GM12873 (cell line): Measurements from ENCODE around the gene GLUL.

Experiments used
- TF ChIP-seq, protein P1 (sequence below): IDR thresholded peaks from 2 replicates; pipeline ENCODE4 v1.5.1; 2012; ENCODE audit warnings: low read depth, mild to moderate bottlenecking, moderate library complexity, low read length, control low read depth; ENCODE audit not compliant: insufficient read depth; ENCODE audit errors: missing control alignments

GLUL gene

DNA sequence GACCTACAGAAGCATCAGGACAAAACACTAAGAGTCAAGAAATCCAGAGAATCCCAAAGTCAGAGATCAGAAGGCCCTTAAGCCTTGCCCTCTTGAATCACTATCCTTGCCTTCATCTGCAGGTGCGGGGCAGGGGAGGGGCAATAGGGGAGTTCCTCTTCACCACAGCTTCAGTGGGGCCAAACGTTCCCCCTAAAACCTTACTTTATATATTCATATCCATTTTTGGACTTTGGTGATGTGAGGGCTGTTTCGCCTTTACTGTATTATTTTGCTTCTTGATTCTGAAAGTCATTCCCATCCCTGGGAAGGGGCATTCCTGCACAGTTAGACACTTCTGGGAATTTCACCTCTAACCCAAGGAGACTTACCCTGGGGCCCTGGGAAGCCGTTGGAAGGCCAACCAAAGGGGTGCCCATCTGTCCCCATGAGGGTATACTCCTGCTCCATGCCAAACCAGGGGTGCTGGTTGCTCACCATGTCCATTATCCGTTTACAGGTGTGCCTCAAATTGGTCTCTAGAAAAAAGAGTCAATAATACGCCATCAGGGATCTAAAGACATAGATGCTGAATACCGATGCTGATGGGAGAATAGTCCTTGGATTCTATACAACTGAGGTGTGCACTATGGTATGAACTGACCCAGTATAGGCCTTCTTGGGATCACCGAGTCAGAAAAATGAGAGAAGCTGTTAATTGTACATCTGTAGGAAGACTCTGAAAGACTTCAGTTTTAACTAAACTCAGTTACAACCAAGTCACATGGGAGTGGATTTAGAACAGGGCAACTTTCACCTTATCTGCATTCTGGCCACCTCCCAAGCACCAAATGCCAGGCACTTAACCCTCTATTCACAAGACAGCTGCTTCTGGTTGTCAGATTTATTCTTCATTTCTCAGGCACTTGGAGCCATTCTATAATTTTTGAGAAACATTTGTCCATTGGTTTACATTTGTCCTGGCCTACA is 5.4 kb downstream of the GLUL start:
- TF ChIP-seq, protein P1, sequence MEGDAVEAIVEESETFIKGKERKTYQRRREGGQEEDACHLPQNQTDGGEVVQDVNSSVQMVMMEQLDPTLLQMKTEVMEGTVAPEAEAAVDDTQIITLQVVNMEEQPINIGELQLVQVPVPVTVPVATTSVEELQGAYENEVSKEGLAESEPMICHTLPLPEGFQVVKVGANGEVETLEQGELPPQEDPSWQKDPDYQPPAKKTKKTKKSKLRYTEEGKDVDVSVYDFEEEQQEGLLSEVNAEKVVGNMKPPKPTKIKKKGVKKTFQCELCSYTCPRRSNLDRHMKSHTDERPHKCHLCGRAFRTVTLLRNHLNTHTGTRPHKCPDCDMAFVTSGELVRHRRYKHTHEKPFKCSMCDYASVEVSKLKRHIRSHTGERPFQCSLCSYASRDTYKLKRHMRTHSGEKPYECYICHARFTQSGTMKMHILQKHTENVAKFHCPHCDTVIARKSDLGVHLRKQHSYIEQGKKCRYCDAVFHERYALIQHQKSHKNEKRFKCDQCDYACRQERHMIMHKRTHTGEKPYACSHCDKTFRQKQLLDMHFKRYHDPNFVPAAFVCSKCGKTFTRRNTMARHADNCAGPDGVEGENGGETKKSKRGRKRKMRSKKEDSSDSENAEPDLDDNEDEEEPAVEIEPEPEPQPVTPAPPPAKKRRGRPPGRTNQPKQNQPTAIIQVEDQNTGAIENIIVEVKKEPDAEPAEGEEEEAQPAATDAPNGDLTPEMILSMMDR = no peak

DNA sequence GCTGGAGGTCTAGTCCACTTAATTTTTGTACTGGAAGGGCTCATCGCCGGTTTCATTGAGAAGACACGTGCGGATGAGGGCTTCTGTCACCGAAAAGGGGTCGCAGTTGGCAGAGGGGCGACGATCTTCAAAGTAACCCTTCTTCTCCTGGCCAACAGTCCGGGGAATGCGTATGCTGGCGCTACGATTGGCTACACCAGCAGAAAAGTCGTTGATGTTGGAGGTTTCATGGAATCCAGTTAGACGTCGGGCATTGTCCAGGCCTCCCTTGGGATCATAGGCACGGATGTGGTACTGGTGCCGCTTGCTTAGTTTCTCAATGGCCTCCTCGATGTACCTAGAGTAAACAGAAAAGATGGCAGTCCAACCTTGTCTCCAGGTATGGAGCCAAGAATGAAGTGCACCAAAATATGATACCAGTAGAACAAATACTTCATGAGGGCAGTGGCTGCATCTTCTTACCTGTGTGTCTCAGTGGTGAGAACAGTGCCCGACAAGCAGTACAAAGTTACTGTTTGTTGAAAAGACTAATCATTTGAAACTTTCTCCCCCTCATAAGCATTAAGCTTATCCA is 7.1 kb downstream of the GLUL start:
- TF ChIP-seq, protein P1 = no peak

DNA sequence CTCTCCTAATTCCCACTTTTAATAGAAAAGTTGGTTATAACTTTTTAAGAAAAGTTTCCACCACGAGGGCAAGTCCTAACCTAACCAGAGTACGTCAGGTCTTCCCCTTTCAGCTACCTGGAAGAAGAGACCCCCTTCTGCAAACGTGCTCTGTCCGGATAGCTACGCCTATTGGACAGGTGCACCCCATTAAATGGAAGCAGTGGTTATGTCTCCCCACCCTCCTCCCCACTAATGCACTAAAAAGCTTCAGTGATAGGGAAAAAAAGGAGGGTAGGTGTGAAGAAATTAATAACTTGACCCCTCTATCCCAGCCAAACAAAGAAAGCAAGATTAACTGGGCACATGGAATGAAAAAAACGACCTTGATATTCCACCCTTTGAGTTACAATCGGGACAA is 7.7 kb downstream of the GLUL start:
- TF ChIP-seq, protein P1 = no peak

DNA sequence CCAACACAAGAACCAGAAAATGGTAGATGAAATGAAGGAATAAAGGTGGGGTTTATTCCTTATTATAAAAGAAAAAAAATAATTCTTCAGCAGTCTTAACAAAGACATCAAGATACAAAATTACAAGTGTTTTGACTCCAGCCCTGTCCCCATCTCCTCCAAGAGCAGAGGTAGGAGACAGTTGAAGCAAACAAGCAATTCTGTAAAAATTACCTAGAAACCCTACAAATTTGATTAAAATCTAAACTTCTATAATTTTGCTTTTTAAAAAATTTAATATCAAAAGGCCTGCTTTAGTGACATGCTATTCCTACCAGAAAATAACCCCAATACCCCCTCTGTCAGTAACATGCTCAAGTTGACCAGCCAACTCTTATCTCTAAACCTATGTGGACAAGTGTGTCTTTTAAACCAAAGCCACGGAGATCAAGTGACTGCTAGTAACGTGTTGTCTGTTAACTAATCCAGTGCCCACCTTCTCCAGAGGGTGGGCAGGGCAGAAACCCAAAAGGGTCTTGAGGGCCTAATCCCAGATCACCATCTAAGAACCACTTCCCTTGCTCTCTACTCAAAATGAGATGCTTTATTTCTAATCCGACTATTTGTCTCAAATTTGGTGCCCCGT is 8.4 kb downstream of the GLUL start:
- TF ChIP-seq, protein P1 = no peak

DNA sequence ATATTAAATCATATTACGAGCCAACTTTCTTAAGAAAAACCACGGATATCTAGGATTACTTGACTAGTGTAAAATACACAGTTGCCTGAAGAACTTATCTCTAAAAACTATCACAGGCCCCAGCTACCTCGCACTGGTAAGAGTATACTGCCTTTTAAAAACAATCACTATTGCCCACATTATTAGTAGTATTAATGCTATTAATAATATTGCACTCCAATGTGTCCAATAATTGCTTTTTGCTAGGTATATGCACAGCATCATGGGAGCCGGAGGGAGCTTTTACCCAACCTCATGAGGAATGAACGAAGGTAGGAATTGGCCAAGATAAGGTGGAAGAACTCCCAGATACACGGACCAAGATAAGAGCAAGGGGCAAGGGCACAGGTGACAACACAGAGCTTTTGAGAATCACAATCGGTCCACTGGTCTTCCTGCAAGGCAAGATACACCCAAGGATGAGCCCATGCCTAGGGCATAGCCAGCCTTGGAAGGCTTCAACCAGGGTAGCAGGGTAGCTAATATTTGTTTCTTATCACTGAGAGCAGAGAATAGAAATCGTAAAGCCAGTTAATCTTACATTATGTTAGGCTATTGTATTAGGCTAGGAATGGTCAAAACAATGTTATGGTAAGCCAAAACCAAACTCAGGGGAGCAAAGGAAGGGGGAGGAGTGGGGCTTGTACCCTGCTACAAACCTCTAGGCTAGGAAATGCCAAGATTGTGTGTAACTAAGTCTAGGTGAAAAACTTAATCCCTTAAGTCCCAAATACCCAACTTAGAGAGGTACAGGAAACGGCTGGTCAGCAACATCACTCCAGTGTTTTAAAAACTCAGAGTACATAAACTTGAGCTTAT is 9.4 kb downstream of the GLUL start:
- TF ChIP-seq, protein P1 = no peak

DNA sequence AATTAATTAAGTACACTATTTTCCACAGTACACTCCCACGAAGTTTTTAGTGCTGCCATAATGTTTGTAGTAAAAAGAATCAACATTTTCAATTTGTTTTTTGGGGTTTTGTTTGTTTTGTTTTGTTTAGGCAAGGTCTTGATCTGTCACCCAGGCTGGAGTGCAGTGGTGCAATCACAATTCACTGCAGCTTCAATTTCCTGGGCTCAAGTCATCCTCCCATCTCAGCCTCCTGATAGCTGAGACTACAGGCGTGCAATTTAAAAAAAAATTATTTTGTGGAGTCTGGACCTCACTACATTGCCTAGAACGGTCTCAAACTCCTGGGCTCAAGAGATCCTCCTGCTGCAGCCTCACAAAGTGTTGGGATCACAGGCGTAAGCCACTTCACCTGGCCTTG is 11.4 kb downstream of the GLUL start:
- TF ChIP-seq, protein P1 = no peak
